SK-N-SH (cell line): ENCODE data around the gene EIF1. TPM values are rescaled to one million over a fixed set of nuclear protein-coding genes. Genes with fewer than 3 reads are reported as not detected.

Source experiments
- CTCF ChIA-PET: fragments of 300-600, 350-600 bp; formaldehyde crosslinking; extraction: SDS; loops from one replicate; lab custom pipeline; 2021; lab: Yijun Ruan, JAX
- POLR2A ChIA-PET: fragments of 350-600 bp; sonication (Branson Sonifier 250); formaldehyde crosslinking; extraction: SDS; loops from one replicate; lab custom pipeline; 2020; ENCODE audit warnings: antibody characterized with exemption, inconsistent platforms; lab: Yijun Ruan, JAX
- DNase-seq: peaks from one replicate; pipeline ENCODE4 v3.0.0; 2012
- H2AFZ ChIP-seq: fragments of 200-600 bp; sonication (generic); 2 replicates; pipeline ENCODE4 v1.8.1; 2016; ENCODE audit warnings: antibody characterized with exemption, mild to moderate bottlenecking, low read depth
- H3F3A ChIP-seq: fragments of 200-600 bp; sonication (generic); replicated peaks from 2 replicates; pipeline ENCODE3; 2016; ENCODE audit warnings: antibody characterized with exemption, mild to moderate bottlenecking; ENCODE audit not compliant: insufficient read depth
- H3K27ac ChIP-seq, 2 experiments: fragments of 200-500 bp in 1 of 2; fragments of 200-600 bp in 1 of 2; sonication (Bioruptor generic) in 1 of 2; sonication (generic), shearing (Covaris generic) in 1 of 2; 2 replicates each; pipeline versions ENCODE4 v1.5.1 to v1.6.1; 2014 to 2016; ENCODE audit warnings: low read depth in 2 of 2, inconsistent platforms in 1 of 2, low read length in 1 of 2, mild to moderate bottlenecking in 1 of 2, mixed read lengths in 1 of 2
- H3K27me3 ChIP-seq: fragments of 200-600 bp; sonication (generic), shearing (Covaris generic); 2 replicates; pipeline ENCODE4 v1.6.1; 2016; ENCODE audit warnings: mixed run types; ENCODE audit not compliant: insufficient read depth
- H3K36me3 ChIP-seq, 2 experiments: fragments of 200-500 bp in 1 of 2; fragments of 200-600 bp in 1 of 2; sonication (Bioruptor generic) in 1 of 2; sonication (generic) in 1 of 2; replicated peaks in 1 of 2; 2 replicates each; pipeline versions ENCODE3 to v1.5.1; 2014 to 2016; ENCODE audit warnings: low read length in 1 of 2, mild to moderate bottlenecking in 1 of 2; ENCODE audit not compliant: insufficient read depth in 2 of 2, control insufficient read depth in 1 of 2
- H3K4me1 ChIP-seq, 2 experiments: fragments of 200-500 bp in 1 of 2; fragments of 200-600 bp in 1 of 2; sonication (Bioruptor generic) in 1 of 2; sonication (generic), shearing (Covaris generic) in 1 of 2; 2 replicates each; pipeline versions ENCODE4 v1.5.1 to v1.6.1; 2014 to 2016; ENCODE audit warnings: low read depth in 1 of 2, low read length in 1 of 2, mixed run types in 1 of 2; ENCODE audit not compliant: insufficient read depth in 2 of 2, control insufficient read depth in 1 of 2
- H3K4me2 ChIP-seq: fragments of 200-600 bp; sonication (generic), shearing (Covaris generic); 2 replicates; pipeline ENCODE4 v1.6.1; 2017; ENCODE audit warnings: mixed run types
- H3K4me3 ChIP-seq, 2 experiments: fragments of 200-500 bp in 1 of 2; fragments of 200-600 bp in 1 of 2; sonication (Bioruptor generic) in 1 of 2; sonication (generic), shearing (Covaris generic) in 1 of 2; 2 replicates each; pipeline versions ENCODE4 v1.5.1 to v1.8.1; 2014 to 2016; ENCODE audit warnings: low read depth in 2 of 2, inconsistent platforms in 1 of 2, low read length in 1 of 2, mild to moderate bottlenecking in 1 of 2, mixed read lengths in 1 of 2, moderate library complexity in 1 of 2
- H3K79me2 ChIP-seq: fragments of 200-600 bp; sonication (generic); 2 replicates; pipeline ENCODE4 v1.8.1; 2017; ENCODE audit warnings: mild to moderate bottlenecking; ENCODE audit not compliant: insufficient read depth
- H3K9ac ChIP-seq: fragments of 200-600 bp; sonication (generic); 2 replicates; pipeline ENCODE4 v1.6.1; 2017; ENCODE audit warnings: mixed run types
- H3K9me2 ChIP-seq: fragments of 200-600 bp; sonication (generic); 2 replicates; pipeline ENCODE4 v1.6.1; 2017; ENCODE audit warnings: mixed run types
- H3K9me3 ChIP-seq: fragments of 200-600 bp; sonication (generic); 2 replicates; pipeline ENCODE4 v1.6.1; 2017; ENCODE audit warnings: mixed run types, mild to moderate bottlenecking, moderate library complexity
- H4K20me1 ChIP-seq: fragments of 200-600 bp; sonication (generic); 2 replicates; pipeline ENCODE4 v1.6.1; 2017; ENCODE audit warnings: mild to moderate bottlenecking, mixed run types; ENCODE audit not compliant: insufficient read depth
- ELF1 ChIP-seq: IDR thresholded peaks from 2 replicates; pipeline ENCODE4 v1.4.0; 2012
- EZH2phosphoT487 ChIP-seq: fragments of 200-600 bp; sonication (generic); IDR thresholded peaks from 2 replicates; pipeline ENCODE4 v1.6.1; 2017; ENCODE audit warnings: low read depth, mixed run types, mild to moderate bottlenecking, antibody characterized with exemption, moderate library complexity, borderline replicate concordance
- FOSL2 ChIP-seq: IDR thresholded peaks from 2 replicates; pipeline ENCODE4 v1.4.0; 2012; ENCODE audit warnings: low read depth, mild to moderate bottlenecking, moderate library complexity, borderline replicate concordance
- IRF3 ChIP-seq: fragments of 150-350 bp; IDR thresholded peaks from 2 replicates; pipeline ENCODE4 v1.6.1; 2016; ENCODE audit warnings: mild to moderate bottlenecking, low read depth, low read length
- JUND ChIP-seq: IDR thresholded peaks from 2 replicates; pipeline ENCODE4 v1.4.0; 2012
- NFIC ChIP-seq: IDR thresholded peaks from 2 replicates; pipeline ENCODE4 v1.4.0; 2012; ENCODE audit warnings: borderline replicate concordance
- NRF1 ChIP-seq: IDR thresholded peaks from 2 replicates; pipeline ENCODE4 v1.6.1; 2012; ENCODE audit warnings: low read depth, mild to moderate bottlenecking, low read length
- RCOR1 ChIP-seq: fragments of 150-350 bp; IDR thresholded peaks from 2 replicates; pipeline ENCODE4 v1.6.1; 2017; ENCODE audit warnings: antibody characterized with exemption, low read length
- REST ChIP-seq: IDR thresholded peaks from 2 replicates; pipeline ENCODE4 v1.6.1; 2012; ENCODE audit warnings: mild to moderate bottlenecking, low read depth, low read length, moderate library complexity
- RFX5 ChIP-seq: IDR thresholded peaks from 2 replicates; pipeline ENCODE4 v1.6.1; 2012; ENCODE audit warnings: mild to moderate bottlenecking, improper control_type of control experiment, low read length
- RXRA ChIP-seq: IDR thresholded peaks from 2 replicates; pipeline ENCODE4 v1.4.0; 2012; ENCODE audit warnings: low read depth, mild to moderate bottlenecking, borderline replicate concordance
- TCF12 ChIP-seq: IDR thresholded peaks from 2 replicates; pipeline ENCODE4 v1.4.0; 2012
- TEAD4 ChIP-seq: IDR thresholded peaks from 2 replicates; pipeline ENCODE4 v1.4.0; 2012; ENCODE audit warnings: mild to moderate bottlenecking, borderline replicate concordance; ENCODE audit not compliant: insufficient read depth
- WGBS: methylation state at CpG from one replicate; pipeline ENCODE4 v1.1.6; 2017; ENCODE audit warnings: low lambda C conversion rate; 5-methylcytosine and 5-hydroxymethylcytosine counted together
- polyA plus RNA-seq, 3 experiments: library from polyadenylated mRNA; depleted of rRNA; stranded (reverse); fragments of >200 nt; gene quantifications; 2 replicates each; pipeline ENCODE4 v1.2.3, GENCODE V29; 2012
- TF ChIP-seq, protein P1 (sequence below): IDR thresholded peaks from 2 replicates; pipeline ENCODE4 v1.4.0; 2012; ENCODE audit warnings: low read depth

The EIF1 gene
- polyA plus RNA-seq, 1 of the 3 experiments (the other 2 are of a cell fraction) = 300 TPM

DNA sequence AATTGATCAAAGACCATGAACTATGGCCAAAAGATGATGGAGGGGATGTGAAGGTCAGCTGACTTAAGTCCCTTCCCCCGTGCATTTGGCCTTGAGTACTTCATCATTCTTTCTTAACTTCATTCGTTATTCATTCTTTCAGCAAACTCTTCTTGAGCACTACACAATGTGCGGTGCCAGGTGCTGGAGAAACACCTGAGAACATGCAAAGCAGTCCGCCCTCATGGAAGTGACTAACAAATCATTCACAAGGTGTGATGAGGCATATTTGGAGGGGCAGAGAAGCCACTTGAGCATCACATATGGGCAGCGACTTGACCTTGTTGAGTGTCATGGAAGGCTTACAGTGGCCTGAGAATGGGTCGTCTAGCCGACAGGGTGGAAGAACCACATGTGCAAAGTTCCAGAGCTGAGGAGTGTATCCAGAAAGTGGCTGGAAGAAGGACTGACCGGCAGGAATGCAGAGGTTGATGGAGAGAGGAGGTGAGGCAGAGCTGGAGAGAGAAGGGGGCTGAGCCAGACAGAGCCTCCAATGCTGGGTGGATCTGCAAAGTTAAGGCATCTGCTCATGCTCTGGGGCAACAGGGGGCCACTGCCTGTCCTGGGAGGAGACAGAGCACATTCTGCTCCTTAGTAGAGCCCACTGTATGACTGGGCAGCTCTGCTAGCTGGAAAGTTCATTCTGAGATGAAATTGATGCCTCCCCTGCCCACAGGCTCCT, 25.1 kb upstream of the EIF1 start:
- H3K27me3 ChIP-seq = no peaks in the 10 kb centered on the region; the same call in 1 of the 2 replicates
- no peak overlapping the region for H3K4me2 ChIP-seq
- no peaks in the 10 kb centered on the region for H3F3A ChIP-seq
- no peak for DNase-seq
- H2AFZ ChIP-seq = no peak overlapping the region
- no peak overlapping the region for H3K9ac ChIP-seq
- H3K4me3 ChIP-seq = no peak overlapping the region
- H3K9me2 ChIP-seq = no peaks in the 10 kb centered on the region
- H3K27ac ChIP-seq = no peak overlapping the region
- no peak for TF ChIP-seq RCOR1
- no peak for TF ChIP-seq ELF1
- TF ChIP-seq, all 33 proteins: peak for 0
- no peaks in the 10 kb centered on the region for H3K36me3 ChIP-seq
- H3K79me2 ChIP-seq = no peaks in the 10 kb centered on the region
- CTCF ChIA-PET = interaction anchor here (0.7 to 13.9 kb wide), 44 partner anchors 10 to 1043 kb away, joined by 3 to 534 read pairs (median 6); partner anchors contain the start of genes EIF1, KRT15, KRT32 and KRT33B
- H4K20me1 ChIP-seq = no peaks in the 10 kb centered on the region
- H3K4me1 ChIP-seq = peaks cover 4 to 14% of the 10 kb centered on the region in 2 experiments; a peak in 2 of 4 replicates
- POLR2A ChIA-PET = no interaction called here
- WGBS = 62% methylated on average over 8 of the region's 8 CpGs
- H3K9me3 ChIP-seq = no peaks in the 10 kb centered on the region

GRCh38 chr17:41664172-41664457, 24.6 kb upstream of the EIF1 start:
- H2AFZ ChIP-seq = no peak overlapping the region
- no peaks in the 10 kb centered on the region for H3K79me2 ChIP-seq
- no peaks in the 10 kb centered on the region; the same call in 1 of the 2 replicates for H3K27me3 ChIP-seq
- no peaks in the 10 kb centered on the region for H4K20me1 ChIP-seq
- ChIA-PET POLR2A (interaction anchor here (0.7 to 1.0 kb wide), 2 partner anchors 54 to 86 kb away, joined by 3 read pairs; no protein-coding TSS in a partner anchor), CTCF (interaction anchor here (0.7 to 13.9 kb wide), 11 partner anchors 17 to 1044 kb away, joined by 3 to 534 read pairs (median 42); partner anchors contain the start of gene EIF1)
- TF ChIP-seq IRF3 (no peak), RFX5 (no peak), NFIC (no peak), FOSL2 (no peak), TEAD4 (no peak), RXRA (no peak), TCF12 (no peak), EZH2phosphoT487 (no peak), REST (no peak), NRF1 (no peak), ELF1 (no peak), JUND (no peak)
- TF ChIP-seq, protein P1, sequence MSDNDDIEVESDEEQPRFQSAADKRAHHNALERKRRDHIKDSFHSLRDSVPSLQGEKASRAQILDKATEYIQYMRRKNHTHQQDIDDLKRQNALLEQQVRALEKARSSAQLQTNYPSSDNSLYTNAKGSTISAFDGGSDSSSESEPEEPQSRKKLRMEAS = no peak
- no peaks in the 10 kb centered on the region for H3K9me2 ChIP-seq
- 61% methylated on average over 2 of the region's 2 CpGs for WGBS
- no peaks in the 10 kb centered on the region for H3F3A ChIP-seq
- H3K36me3 ChIP-seq = no peaks in the 10 kb centered on the region
- H3K4me2 ChIP-seq = no peak overlapping the region
- no peak overlapping the region for H3K4me3 ChIP-seq
- H3K9ac ChIP-seq = no peak overlapping the region
- no peak for DNase-seq
- peaks cover 4 to 14% of the 10 kb centered on the region in 2 experiments; a peak in 2 of 4 replicates for H3K4me1 ChIP-seq
- no peak overlapping the region for H3K27ac ChIP-seq
- no peaks in the 10 kb centered on the region for H3K9me3 ChIP-seq
